ENCODE measurements around the gene DNAL1.

GRCh38 chr14:73724696-73725095 is 79.9 kb downstream of the DNAL1 start:
- TF ChIP-seq CTCF (IDR thresholded peaks at IDR 0.05) = no peak
- TF ChIP-seq POLR2A (IDR thresholded peaks at IDR 0.05) = no peak
- no peak for TF ChIP-seq POLR2AphosphoS5 (IDR thresholded peaks at IDR 0.05)
- no peak for TF ChIP-seq EP300 (IDR thresholded peaks at IDR 0.05)
